Uterus (tissue), 4 donors: ENCODE data around the gene SOX1. TPM values are rescaled to one million over a fixed set of nuclear protein-coding genes. Genes with fewer than 3 reads are reported as not detected.

Source experiments
- DNase-seq, 2 donors: peaks; one replicate each; pipeline ENCODE4 v3.0.0-alpha.2; 2019 to 2020
- H3K27ac ChIP-seq, 2 donors: fragments of 200-600 bp; sonication (generic); 1 replicate in 1 of 2; 2 replicates in 1 of 2; pipeline ENCODE4 v1.5.1; 2016 to 2018
- H3K27me3 ChIP-seq, 2 donors: fragments of 200-600 bp; sonication (generic); one replicate each; pipeline ENCODE4 v1.5.1; 2018 to 2019; ENCODE audit warnings: control low read depth in 1 of 2
- H3K36me3 ChIP-seq, 2 donors: fragments of 200-600 bp; sonication (generic); one replicate each; pipeline ENCODE4 v1.5.1; 2019; ENCODE audit warnings: control low read depth in 1 of 2
- H3K4me1 ChIP-seq, 2 donors: fragments of 200-600 bp; sonication (generic); one replicate each; pipeline ENCODE4 v1.5.1; 2018 to 2019; ENCODE audit warnings: control low read depth in 1 of 2
- H3K4me3 ChIP-seq, 2 donors: fragments of 200-600 bp; sonication (generic); 1 replicate in 1 of 2; 2 replicates in 1 of 2; pipeline ENCODE4 v1.5.1; 2018 to 2019; ENCODE audit warnings: mild to moderate bottlenecking in 1 of 2
- H3K9me3 ChIP-seq, 2 donors: fragments of 200-600 bp; sonication (generic); one replicate each; pipeline ENCODE4 v1.5.1; 2019; ENCODE audit warnings: control low read depth in 1 of 2
- POLR2A ChIP-seq, 2 donors: fragments of 450-650 bp; IDR thresholded peaks; one replicate each; pipeline ENCODE4 v1.6.1; 2016; ENCODE audit warnings: antibody characterized with exemption in 2 of 2, mild to moderate bottlenecking in 1 of 2, moderate library complexity in 1 of 2
- intact Hi-C: fragments of 100-400 bp; cut with DNase I; formaldehyde crosslinking; loops from one replicate; pipeline ENCODE4 v1.15.1; 2023; ENCODE audit warnings: low total_unique reads
- total RNA-seq, 4 donors: library from RNA; depleted of rRNA in 3 of 4; stranded (reverse); fragments of >200 nt in 3 of 4; gene quantifications; one replicate each; pipeline versions ENCODE4 v1.1.0 to v1.2.4, GENCODE V29; 2014 to 2023
- TF ChIP-seq, protein P1 (sequence below), 4 experiments: fragments of 200-600 bp in 2 of 4; fragments of 450-650 bp in 2 of 4; sonication (generic) in 2 of 4; IDR thresholded peaks; one replicate each; pipeline ENCODE4 v1.5.1; 2016 to 2019; ENCODE audit warnings: antibody characterized with exemption in 4 of 4, mild to moderate bottlenecking in 2 of 4, moderate library complexity in 1 of 4
- donor health status: DM: yes; HTN: yes; CAD: no.

SOX1 gene
- total RNA-seq, 4 donors from 2014 or later = not detected

DNA sequence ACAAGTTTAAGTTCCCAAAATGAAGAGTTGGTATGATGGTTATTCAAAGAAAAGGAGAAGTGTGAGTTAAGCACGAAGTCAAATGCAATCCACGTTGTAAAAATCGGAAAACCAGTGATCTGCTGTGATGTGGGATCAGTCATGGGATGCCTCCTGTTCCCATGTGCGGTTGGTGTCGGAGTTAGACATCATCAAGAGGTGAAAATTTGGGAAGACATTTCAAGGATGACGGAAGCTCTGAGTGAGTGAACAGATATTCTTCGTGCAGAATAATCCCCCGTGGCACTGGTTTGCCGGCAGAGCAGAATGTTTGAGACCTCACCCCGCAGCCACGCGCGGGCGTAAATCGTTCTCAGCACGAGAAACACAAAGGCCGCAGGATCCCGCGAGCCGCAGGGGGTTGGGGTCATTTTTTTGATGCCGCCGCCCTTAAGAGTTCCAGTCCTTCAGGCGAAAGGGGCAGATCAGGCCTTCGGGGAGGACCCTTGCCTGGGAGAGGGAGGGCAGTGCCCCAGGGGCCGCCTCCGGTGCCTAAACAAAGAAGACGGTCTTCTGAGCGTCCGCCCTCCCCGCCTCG is 13.7 kb upstream of the SOX1 start:
- Histone ChIP-seq H3K4me3 (no peak overlapping the region), H3K9me3 (no peaks in the 10 kb centered on the region), H3K36me3 (no peaks in the 10 kb centered on the region), H3K27me3 (peaks cover 0 to 62% of the 10 kb centered on the region in 2 donors), H3K4me1 (peaks cover 0 to 8% of the 10 kb centered on the region in 2 donors), H3K27ac (no peak overlapping the region)
- TF ChIP-seq POLR2A (IDR thresholded peaks at IDR 0.05) = no peak
- TF ChIP-seq, protein P1, sequence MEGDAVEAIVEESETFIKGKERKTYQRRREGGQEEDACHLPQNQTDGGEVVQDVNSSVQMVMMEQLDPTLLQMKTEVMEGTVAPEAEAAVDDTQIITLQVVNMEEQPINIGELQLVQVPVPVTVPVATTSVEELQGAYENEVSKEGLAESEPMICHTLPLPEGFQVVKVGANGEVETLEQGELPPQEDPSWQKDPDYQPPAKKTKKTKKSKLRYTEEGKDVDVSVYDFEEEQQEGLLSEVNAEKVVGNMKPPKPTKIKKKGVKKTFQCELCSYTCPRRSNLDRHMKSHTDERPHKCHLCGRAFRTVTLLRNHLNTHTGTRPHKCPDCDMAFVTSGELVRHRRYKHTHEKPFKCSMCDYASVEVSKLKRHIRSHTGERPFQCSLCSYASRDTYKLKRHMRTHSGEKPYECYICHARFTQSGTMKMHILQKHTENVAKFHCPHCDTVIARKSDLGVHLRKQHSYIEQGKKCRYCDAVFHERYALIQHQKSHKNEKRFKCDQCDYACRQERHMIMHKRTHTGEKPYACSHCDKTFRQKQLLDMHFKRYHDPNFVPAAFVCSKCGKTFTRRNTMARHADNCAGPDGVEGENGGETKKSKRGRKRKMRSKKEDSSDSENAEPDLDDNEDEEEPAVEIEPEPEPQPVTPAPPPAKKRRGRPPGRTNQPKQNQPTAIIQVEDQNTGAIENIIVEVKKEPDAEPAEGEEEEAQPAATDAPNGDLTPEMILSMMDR (IDR thresholded peaks at IDR 0.05) = no peak
- intact Hi-C loops = no loop called here
- no peak for DNase-seq

DNA sequence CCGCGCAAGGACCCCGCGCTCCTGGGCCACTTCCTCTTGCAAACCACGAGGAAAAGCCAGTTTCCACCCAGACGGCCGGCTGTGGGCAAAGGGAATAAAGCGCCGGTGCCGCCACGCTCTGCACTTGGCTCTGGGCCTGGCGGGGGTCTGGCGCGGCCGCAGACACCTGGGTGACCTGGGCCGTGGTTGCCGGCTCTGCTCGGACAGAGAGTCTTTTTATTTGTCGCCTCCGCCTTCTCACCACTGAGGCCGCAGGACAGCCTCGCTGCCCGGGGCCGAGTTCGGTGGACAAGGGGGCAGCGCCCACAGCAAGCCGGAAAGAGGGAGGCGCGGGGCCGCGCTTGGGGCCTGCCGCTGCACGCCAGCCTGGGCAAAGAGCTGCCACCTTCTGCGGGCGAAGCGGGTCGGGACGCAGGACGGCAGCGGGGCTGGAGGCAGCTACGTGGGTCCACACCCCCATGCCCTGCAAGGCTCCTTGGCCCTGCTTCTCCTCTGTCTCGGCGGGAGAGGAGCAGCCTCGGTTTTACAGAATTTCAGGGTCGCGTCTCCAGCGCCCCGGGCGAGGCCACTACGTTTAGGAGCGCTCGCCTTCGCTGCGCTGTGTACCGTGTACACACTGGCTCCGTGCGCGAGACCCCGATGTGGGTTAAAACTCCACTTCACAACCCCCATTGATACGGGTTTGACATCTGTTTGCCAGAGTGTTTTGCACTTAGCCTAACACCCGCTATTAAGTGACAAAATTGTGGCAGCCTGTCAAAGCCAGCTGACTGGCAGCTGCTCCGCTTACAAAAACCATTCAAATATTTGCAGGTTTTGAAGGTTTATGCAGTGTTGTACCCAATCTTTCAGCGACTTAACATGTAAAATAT is 13.0 kb upstream of the SOX1 start:
- Histone ChIP-seq H3K27me3 (peaks cover 0 to 65% of the 10 kb centered on the region in 2 donors), H3K4me3 (no peak overlapping the region), H3K27ac (no peak overlapping the region), H3K9me3 (no peaks in the 10 kb centered on the region), H3K4me1 (peaks cover 0 to 8% of the 10 kb centered on the region in 2 donors), H3K36me3 (no peaks in the 10 kb centered on the region)
- TF ChIP-seq, protein P1 (IDR thresholded peaks at IDR 0.05) = no peak
- TF ChIP-seq POLR2A (IDR thresholded peaks at IDR 0.05) = no peak
- intact Hi-C loops = no loop called here
- DNase-seq = no peak

DNA sequence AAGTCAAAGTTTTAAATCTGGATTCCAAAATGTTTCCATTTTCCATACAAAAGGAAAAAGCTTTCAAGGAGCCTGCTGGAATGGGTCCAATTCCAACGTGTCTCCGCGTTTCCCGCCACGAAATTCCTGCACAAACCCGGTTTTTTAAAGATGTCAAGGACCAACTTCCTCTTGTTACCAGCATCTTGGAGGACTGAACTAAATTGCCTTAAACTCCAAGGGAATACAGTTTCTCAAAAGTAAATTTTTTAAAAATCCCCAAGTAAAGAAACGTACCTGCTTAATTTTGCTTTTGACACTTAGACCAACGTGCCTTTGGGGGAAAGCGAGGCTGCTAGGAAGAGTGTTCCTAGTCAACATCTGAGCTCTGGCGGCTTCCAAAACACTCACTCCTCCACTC is 12.3 kb upstream of the SOX1 start:
- no peaks in the 10 kb centered on the region for H3K9me3 ChIP-seq
- H3K27ac ChIP-seq = no peak overlapping the region
- no peak overlapping the region for H3K4me3 ChIP-seq
- no peak for DNase-seq
- peaks cover 0 to 8% of the 10 kb centered on the region in 2 donors for H3K4me1 ChIP-seq
- H3K27me3 ChIP-seq = peaks cover 0 to 68% of the 10 kb centered on the region in 2 donors
- TF ChIP-seq POLR2A (IDR thresholded peaks at IDR 0.05) = no peak
- TF ChIP-seq, protein P1 (IDR thresholded peaks at IDR 0.05) = no peak
- intact Hi-C loops = no loop called here
- no peaks in the 10 kb centered on the region for H3K36me3 ChIP-seq

DNA sequence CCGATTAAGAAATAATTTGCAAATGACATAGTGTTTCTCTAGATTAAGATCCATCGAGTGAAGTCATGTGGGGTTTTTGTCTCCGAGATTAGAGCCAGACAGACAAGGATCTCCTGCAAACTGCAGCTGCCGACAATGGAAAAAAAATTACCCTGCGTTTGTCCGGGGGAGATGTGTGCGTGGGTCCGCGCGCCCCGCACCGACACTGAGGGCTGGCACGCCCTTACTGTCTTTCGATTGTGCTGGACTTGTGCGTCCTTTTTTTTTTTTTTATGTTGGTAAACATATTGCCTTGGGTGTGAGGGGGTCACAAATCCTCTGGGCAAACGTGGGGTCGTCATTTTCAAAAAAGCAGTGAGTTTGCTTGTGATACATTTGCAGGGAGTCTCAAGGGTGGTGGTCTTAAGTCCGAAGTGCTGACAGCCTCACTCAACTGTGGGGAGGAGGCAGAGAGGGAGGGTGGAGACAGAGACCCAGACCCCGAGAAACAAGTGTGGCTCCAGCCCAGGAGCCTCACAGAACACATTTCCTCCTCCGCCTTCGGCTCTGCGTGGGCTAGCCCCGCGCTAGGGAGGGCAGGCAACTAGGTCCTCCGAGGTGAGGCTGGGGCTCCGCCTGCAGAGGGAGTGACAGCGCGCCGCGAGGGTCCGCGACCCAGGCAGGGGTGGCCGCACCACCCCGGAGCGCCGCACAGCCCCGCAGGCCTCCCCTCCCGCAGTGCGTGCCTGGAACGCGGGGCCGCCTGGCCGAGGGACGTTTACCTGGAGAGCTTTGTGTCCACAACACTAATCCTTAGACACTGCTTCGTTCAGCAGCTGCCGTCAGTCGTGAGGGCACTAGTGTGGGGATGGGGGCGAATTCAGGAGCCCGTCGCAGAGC is 11.7 kb upstream of the SOX1 start:
- Histone ChIP-seq H3K4me3 (no peak overlapping the region), H3K27me3 (peaks cover 0 to 73% of the 10 kb centered on the region in 2 donors), H3K4me1 (peaks cover 0 to 8% of the 10 kb centered on the region in 2 donors), H3K36me3 (no peaks in the 10 kb centered on the region), H3K9me3 (no peaks in the 10 kb centered on the region), H3K27ac (no peak overlapping the region)
- DNase-seq = no peak
- TF ChIP-seq POLR2A (IDR thresholded peaks at IDR 0.05) = no peak
- TF ChIP-seq, protein P1 (IDR thresholded peaks at IDR 0.05) = no peak
- intact Hi-C loops = no loop called here
